Measurements from ENCODE around the gene LCTL. TPM values are rescaled to one million over a fixed set of nuclear protein-coding genes. Genes with fewer than 3 reads are reported as not detected.

The LCTL gene
- total RNA-seq, 1 experiment from 2014 or later = not detected

DNA sequence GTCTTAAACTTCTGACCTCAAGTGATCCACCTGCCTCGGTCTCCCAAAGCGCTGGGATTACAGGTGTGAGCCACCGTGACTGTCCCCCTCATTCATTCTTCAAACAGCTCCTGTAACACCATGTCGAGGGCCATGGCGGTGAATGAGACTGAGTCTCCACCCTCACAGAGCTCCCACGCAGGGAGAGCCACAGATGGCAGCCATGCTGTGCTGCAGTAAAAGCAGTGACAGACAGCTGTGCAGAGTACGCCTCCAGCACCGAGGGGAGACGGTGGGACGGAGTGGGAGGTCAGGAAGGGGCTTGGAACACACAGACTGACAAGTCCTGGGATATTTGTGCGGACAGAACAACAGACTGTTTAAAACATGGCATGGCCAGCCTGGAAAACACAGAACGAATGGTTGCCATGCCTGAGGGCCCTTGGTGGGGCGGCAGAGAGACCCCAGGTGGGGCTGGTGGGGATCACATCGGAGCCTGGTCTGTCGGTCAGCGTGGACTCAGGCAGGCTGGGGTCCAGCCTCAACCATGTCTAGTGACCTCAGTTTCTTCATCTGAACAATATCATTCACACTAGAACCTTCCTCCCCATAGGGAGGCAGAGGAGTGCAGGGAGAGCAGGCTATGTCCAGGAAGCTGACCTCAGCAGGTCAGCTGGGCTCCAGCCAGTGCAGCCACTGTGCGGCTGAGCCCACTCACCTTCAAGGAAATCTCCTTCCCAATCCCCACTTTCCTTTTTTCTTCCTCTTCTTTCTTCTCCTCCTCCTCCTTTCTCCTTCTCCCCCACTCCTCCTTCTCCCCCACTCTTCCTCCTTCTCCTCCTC, 20.6 kb upstream of the LCTL start (continued):
- no peak for TF ChIP-seq JUND (IDR thresholded peaks at IDR 0.05)

DNA sequence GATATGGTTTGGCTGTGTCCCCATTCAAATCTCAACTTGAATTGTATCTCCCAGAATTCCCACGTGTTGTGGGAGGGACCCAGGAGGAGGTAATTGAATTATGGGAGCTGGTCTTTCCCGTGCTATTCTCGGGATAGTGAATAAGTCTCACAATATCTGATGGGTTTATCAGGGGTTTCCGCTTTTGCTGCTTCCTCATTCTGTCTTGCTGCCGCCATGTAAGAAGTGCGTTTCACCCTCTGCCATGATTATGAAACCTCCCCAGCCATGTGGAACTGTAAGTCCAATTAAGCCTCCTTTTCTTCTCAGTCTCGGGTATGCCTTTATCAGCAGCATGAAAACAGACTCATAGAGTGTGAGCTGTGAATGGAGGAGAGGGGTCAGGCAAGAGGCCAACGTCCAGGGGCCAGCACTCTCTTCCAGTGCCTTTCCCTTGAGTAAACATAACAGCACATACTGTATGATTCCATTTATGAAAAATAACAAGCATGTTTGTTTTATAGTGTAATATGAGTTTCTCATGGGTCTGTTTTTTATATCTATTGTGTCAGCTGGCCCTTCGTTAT, 16.3 kb upstream of the LCTL start:
- ChIA-PET POLR2A (no interaction called here), CTCF (no interaction called here), RAD21 (ENCODE audit: low non-redundant PET in 1 of 2, low total read pairs in 2 of 2, uncharacterized antibody in 2 of 2, unreplicated experiment in 2 of 2) (no interaction called here)
- DNase-seq (ENCODE audit: low read depth, low spot score) = no peak
- TF ChIP-seq, protein P1, sequence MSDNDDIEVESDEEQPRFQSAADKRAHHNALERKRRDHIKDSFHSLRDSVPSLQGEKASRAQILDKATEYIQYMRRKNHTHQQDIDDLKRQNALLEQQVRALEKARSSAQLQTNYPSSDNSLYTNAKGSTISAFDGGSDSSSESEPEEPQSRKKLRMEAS (IDR thresholded peaks at IDR 0.05) = no peak
- TF ChIP-seq CBX3 (IDR thresholded peaks at IDR 0.05; ENCODE audit: low read depth) (no peak), POLR2A (IDR thresholded peaks at IDR 0.05; ENCODE audit: borderline replicate concordance, extremely low read depth, insufficient read depth, insufficient read length) (no peak), RAD21 (IDR thresholded peaks at IDR 0.05; ENCODE audit: low read depth) (no peak), SIN3A (IDR thresholded peaks at IDR 0.05; ENCODE audit: low read depth) (no peak), EGR1 (IDR thresholded peaks at IDR 0.05; ENCODE audit: low read depth) (no peak), FOSL1 (IDR thresholded peaks at IDR 0.05; ENCODE audit: low read depth) (no peak), EZH2 (IDR thresholded peaks at IDR 0.05) (no peak), ZNF274 (IDR thresholded peaks at IDR 0.05; ENCODE audit: low read depth, low read length) (no peak), ZFX (IDR thresholded peaks at IDR 0.05) (no peak)
- TF ChIP-seq, protein P2, sequence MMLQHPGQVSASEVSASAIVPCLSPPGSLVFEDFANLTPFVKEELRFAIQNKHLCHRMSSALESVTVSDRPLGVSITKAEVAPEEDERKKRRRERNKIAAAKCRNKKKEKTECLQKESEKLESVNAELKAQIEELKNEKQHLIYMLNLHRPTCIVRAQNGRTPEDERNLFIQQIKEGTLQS (IDR thresholded peaks at IDR 0.05) = no peak
- peaks cover 0 to 11% of the 10 kb centered on the region in 2 experiments; a peak in 2 of 4 replicates for H3K4me1 ChIP-seq (ENCODE audit: control insufficient read depth in 1 of 2, insufficient read depth in 2 of 2, low read length in 2 of 2)
- H3K79me2 ChIP-seq (ENCODE audit: insufficient read depth, low read length) = no peaks in the 10 kb centered on the region
- no peaks in the 10 kb centered on the region for H3K36me3 ChIP-seq (ENCODE audit: control insufficient read depth in 1 of 2, insufficient read depth in 2 of 2, low read length in 2 of 2)
- H2AFZ ChIP-seq (ENCODE audit: low read depth, low read length, poor library complexity, severe bottlenecking) = no peak overlapping the region
- H3K4me2 ChIP-seq (ENCODE audit: low read length) = no peak overlapping the region
- H3K9ac ChIP-seq (ENCODE audit: low read length) = no peak overlapping the region
- H3K27ac ChIP-seq (ENCODE audit: low read depth, low read length) = no peak overlapping the region
- no peaks in the 10 kb centered on the region for H4K20me1 ChIP-seq (ENCODE audit: insufficient read depth)
- H3K9me3 ChIP-seq (ENCODE audit: control insufficient read depth in 1 of 2, insufficient read depth in 1 of 2, low read depth in 1 of 2, low read length in 2 of 2) = no peaks in the 10 kb centered on the region
- H3K9me2 ChIP-seq (ENCODE audit: insufficient read depth) = no peaks in the 10 kb centered on the region
- intact Hi-C loops (cut with micrococcal nuclease) = no loop called here
- no peak for ATAC-seq
- no peaks in the 10 kb centered on the region for H3K27me3 ChIP-seq (ENCODE audit: insufficient read depth, low read length)
- H3K4me3 ChIP-seq (replicated peaks in 1 of 2; ENCODE audit: low read depth in 1 of 2, low read length in 2 of 2) = no peak overlapping the region
- BruUV-seq (replicated peaks) = no TSS peak
